H9 (cell line): ENCODE results near the gene NPFFR2. TPM values are rescaled to one million over a fixed set of nuclear protein-coding genes. Genes with fewer than 3 reads are reported as not detected.

Source experiments
- DNase-seq: peaks from one replicate; pipeline ENCODE4 v3.0.0-alpha.2; 2017
- H2AFZ ChIP-seq: one replicate; pipeline ENCODE4 v1.6.1; 2013; ENCODE audit warnings: mild to moderate bottlenecking, low read length, control low read depth, moderate library complexity
- H2AK5ac ChIP-seq: 2 replicates; pipeline ENCODE4 v1.6.1; 2013; ENCODE audit warnings: low read length, control low read depth, mixed read lengths; ENCODE audit not compliant: insufficient read length
- H2BK120ac ChIP-seq: one replicate; pipeline ENCODE4 v1.6.1; 2013; ENCODE audit warnings: low read depth, mild to moderate bottlenecking, low read length, control low read depth, inconsistent platforms; ENCODE audit not compliant: poor library complexity, severe bottlenecking
- H2BK12ac ChIP-seq: 2 replicates; pipeline ENCODE4 v1.6.1; 2013; ENCODE audit warnings: low read length, control low read depth, mixed read lengths, low read depth; ENCODE audit not compliant: insufficient read length
- H2BK15ac ChIP-seq: 2 replicates; pipeline ENCODE4 v1.6.1; 2013; ENCODE audit warnings: low read depth, low read length, control low read depth
- H2BK20ac ChIP-seq: one replicate; pipeline ENCODE4 v1.6.1; 2013; ENCODE audit warnings: low read depth, mild to moderate bottlenecking, low read length, control low read depth, inconsistent platforms; ENCODE audit not compliant: poor library complexity, severe bottlenecking
- H2BK5ac ChIP-seq: 2 replicates; pipeline ENCODE4 v1.6.1; 2013; ENCODE audit warnings: low read length, control low read depth, mixed read lengths; ENCODE audit not compliant: insufficient read length
- H3K14ac ChIP-seq: 2 replicates; pipeline ENCODE4 v1.6.1; 2013; ENCODE audit warnings: low read length, control low read depth; ENCODE audit not compliant: insufficient read depth
- H3K18ac ChIP-seq: 2 replicates; pipeline ENCODE4 v1.6.1; 2013; ENCODE audit warnings: low read depth, mild to moderate bottlenecking, mixed read lengths, low read length, control low read depth; ENCODE audit not compliant: insufficient read length
- H3K23ac ChIP-seq: 2 replicates; pipeline ENCODE4 v1.6.1; 2013; ENCODE audit warnings: low read length, control low read depth, mixed read lengths, low read depth; ENCODE audit not compliant: insufficient read length
- H3K23me2 ChIP-seq: 2 replicates; pipeline ENCODE4 v1.6.1; 2013; ENCODE audit warnings: low read depth, mild to moderate bottlenecking, mixed read lengths, low read length, control low read depth; ENCODE audit not compliant: insufficient read length, poor library complexity, severe bottlenecking
- H3K27ac ChIP-seq: 2 replicates; pipeline ENCODE4 v1.5.1; 2013; ENCODE audit warnings: low read length, control low read depth, mixed read lengths, low read depth; ENCODE audit not compliant: insufficient read length
- H3K27me3 ChIP-seq: 2 replicates; pipeline ENCODE4 v1.6.1; 2013; ENCODE audit warnings: low read length, control low read depth, inconsistent platforms; ENCODE audit not compliant: insufficient read depth
- H3K4ac ChIP-seq: 2 replicates; pipeline ENCODE4 v1.6.1; 2013; ENCODE audit warnings: low read depth, mild to moderate bottlenecking, control low read depth, inconsistent platforms, low read length, moderate library complexity
- H3K4me1 ChIP-seq: 2 replicates; pipeline ENCODE4 v1.6.1; 2013; ENCODE audit warnings: low read length, control low read depth, inconsistent platforms; ENCODE audit not compliant: insufficient read depth
- H3K4me2 ChIP-seq: 2 replicates; pipeline ENCODE4 v1.6.1; 2013; ENCODE audit warnings: low read length, control low read depth, mixed read lengths; ENCODE audit not compliant: insufficient read length, insufficient read depth
- H3K56ac ChIP-seq: 2 replicates; pipeline ENCODE4 v1.6.1; 2013; ENCODE audit warnings: low read depth, mild to moderate bottlenecking, mixed read lengths, low read length, control low read depth; ENCODE audit not compliant: insufficient read length
- H3K79me1 ChIP-seq: 2 replicates; pipeline ENCODE4 v1.6.1; 2013; ENCODE audit warnings: low read depth, mild to moderate bottlenecking, moderate library complexity, low read length, control low read depth, inconsistent platforms; ENCODE audit not compliant: insufficient read depth, poor library complexity, severe bottlenecking
- H3K79me2 ChIP-seq: 2 replicates; pipeline ENCODE4 v1.6.1; 2013; ENCODE audit warnings: low read length, control low read depth, inconsistent platforms; ENCODE audit not compliant: insufficient read depth
- H3K9ac ChIP-seq: 2 replicates; pipeline ENCODE4 v1.6.1; 2013; ENCODE audit warnings: low read length, control low read depth, mixed read lengths; ENCODE audit not compliant: insufficient read length; ENCODE audit errors: extremely low read depth
- H3K9me3 ChIP-seq: one replicate; pipeline ENCODE4 v1.6.1; 2013; ENCODE audit warnings: low read depth, low read length, inconsistent platforms; ENCODE audit not compliant: control insufficient read depth
- H3T11ph ChIP-seq: one replicate; pipeline ENCODE4 v1.6.1; 2013; ENCODE audit warnings: mild to moderate bottlenecking, low read length, control low read depth, inconsistent platforms
- H4K20me1 ChIP-seq: one replicate; pipeline ENCODE4 v1.6.1; 2013; ENCODE audit not compliant: control insufficient read depth, insufficient read length, insufficient read depth
- H4K5ac ChIP-seq: 2 replicates; pipeline ENCODE4 v1.6.1; 2013; ENCODE audit warnings: low read depth, mild to moderate bottlenecking, mixed read lengths, low read length, control low read depth; ENCODE audit not compliant: insufficient read length
- H4K8ac ChIP-seq: replicated peaks from 2 replicates; pipeline ENCODE4 v1.6.1; 2013; ENCODE audit warnings: low read length, control low read depth, mixed read lengths, low read depth; ENCODE audit not compliant: insufficient read length
- H4K91ac ChIP-seq: 2 replicates; pipeline ENCODE4 v1.6.1; 2013; ENCODE audit warnings: low read depth, mild to moderate bottlenecking, moderate library complexity, mixed read lengths, low read length, control low read depth; ENCODE audit not compliant: insufficient read length
- H3K27ac Mint-ChIP-seq, 3 experiments: 2 replicates in 2 of 3; 3 replicates in 1 of 3; pipeline ENCODE4 v1.8.0; 2020 to 2021; ENCODE audit warnings: mixed read lengths in 3 of 3, mild to moderate bottlenecking in 1 of 3, moderate library complexity in 1 of 3
- H3K27me3 Mint-ChIP-seq: 2 replicates; pipeline ENCODE4 v1.8.0; 2021; ENCODE audit warnings: low read depth, mild to moderate bottlenecking, moderate library complexity, mixed read lengths
- H3K36me3 Mint-ChIP-seq, 3 experiments: 2 replicates in 2 of 3; 3 replicates in 1 of 3; pipeline ENCODE4 v1.8.0; 2020 to 2021; ENCODE audit warnings: low read depth in 3 of 3, mixed read lengths in 3 of 3; ENCODE audit not compliant: insufficient read depth in 1 of 3
- H3K4me1 Mint-ChIP-seq, 2 experiments: 2 replicates each; pipeline ENCODE4 v1.8.0; 2020; ENCODE audit warnings: mixed read lengths in 2 of 2
- H3K4me3 Mint-ChIP-seq, 2 experiments: 2 replicates in 1 of 2; 3 replicates in 1 of 2; pipeline ENCODE4 v1.8.0; 2020 to 2021; ENCODE audit warnings: mild to moderate bottlenecking in 2 of 2, mixed read lengths in 2 of 2, moderate library complexity in 1 of 2
- H3K9me3 Mint-ChIP-seq, 2 experiments: 2 replicates in 1 of 2; 3 replicates in 1 of 2; pipeline ENCODE4 v1.8.0; 2020; ENCODE audit warnings: mild to moderate bottlenecking in 2 of 2, mixed read lengths in 2 of 2, moderate library complexity in 1 of 2
- CTCF ChIP-seq: fragments of 200-600 bp; sonication (generic); conservative IDR thresholded peaks from 3 replicates; pipeline ENCODE4 v1.8.0; 2021; ENCODE audit warnings: antibody characterized with exemption, mild to moderate bottlenecking
- total RNA-seq: library from RNA; stranded (reverse); gene quantifications from 2 replicates; pipeline ENCODE4 v1.2.1, GENCODE V29; 2021

NPFFR2 gene
- total RNA-seq, 1 experiment from 2014 or later: 7.3 TPM

GRCh38 chr4:72107456-72107855 is 75.7 kb downstream of the NPFFR2 start:
- H3K4me1 Mint-ChIP-seq: no peaks in the 10 kb centered on the region
- no peaks in the 10 kb centered on the region; the same call in 1 of the 2 replicates for H3K79me2 ChIP-seq
- H3K14ac ChIP-seq: no peak overlapping the region
- no peak for DNase-seq
- no peak overlapping the region for H3K9ac ChIP-seq
- H2BK5ac ChIP-seq: no peak overlapping the region
- H3K56ac ChIP-seq: no peak overlapping the region
- no peak overlapping the region for H2BK20ac ChIP-seq
- H4K20me1 ChIP-seq: no peaks in the 10 kb centered on the region
- no peak overlapping the region for H3K4ac ChIP-seq
- H3K79me1 ChIP-seq: no peaks in the 10 kb centered on the region
- no peak overlapping the region for H3K4me3 Mint-ChIP-seq
- peaks cover 0 to 2% (median 0%) of the 10 kb centered on the region in 3 experiments; a peak in 2 of 7 replicates for H3K36me3 Mint-ChIP-seq
- H2AFZ ChIP-seq: no peak overlapping the region
- H3K27me3 ChIP-seq: no peaks in the 10 kb centered on the region
- TF ChIP-seq CTCF: no peak
- H3K27me3 Mint-ChIP-seq: no peaks in the 10 kb centered on the region
- no peaks in the 10 kb centered on the region for H3K9me3 ChIP-seq
- H4K8ac ChIP-seq: no peak overlapping the region
- H3K4me1 ChIP-seq: no peaks in the 10 kb centered on the region
- no peak overlapping the region for H2BK12ac ChIP-seq
- H3T11ph ChIP-seq: no peak overlapping the region
- H4K91ac ChIP-seq: no peak overlapping the region
- no peak overlapping the region for H3K4me2 ChIP-seq
- no peak overlapping the region for H2BK120ac ChIP-seq
- no peaks in the 10 kb centered on the region for H3K23me2 ChIP-seq
- H3K23ac ChIP-seq: no peak overlapping the region
- H2BK15ac ChIP-seq: no peak overlapping the region
- no peaks in the 10 kb centered on the region for H3K9me3 Mint-ChIP-seq
- no peak overlapping the region for H3K18ac ChIP-seq
- H3K27ac ChIP-seq: no peak overlapping the region
- no peak overlapping the region for H4K5ac ChIP-seq
- no peak overlapping the region for H3K27ac Mint-ChIP-seq
- no peak overlapping the region for H2AK5ac ChIP-seq
